IPS-20b (cell line): Measurements from ENCODE around the gene CUTC.
"Not testable (repeated sequence)": the region's sequence is repeated elsewhere in the genome, so short reads cannot be mapped to it uniquely, and the experiment has no call there.

Experiments used
- H3K27ac ChIP-seq: one replicate; pipeline ENCODE4 v1.5.1; 2013; ENCODE audit warnings: low read length
- H3K27me3 ChIP-seq: 2 replicates; pipeline ENCODE4 v1.6.1; 2013; ENCODE audit warnings: mild to moderate bottlenecking, low read length, inconsistent platforms; ENCODE audit not compliant: insufficient read depth
- H3K36me3 ChIP-seq: 2 replicates; pipeline ENCODE4 v1.6.1; 2013; ENCODE audit warnings: low read depth, mild to moderate bottlenecking, inconsistent platforms, low read length, moderate library complexity; ENCODE audit not compliant: insufficient read depth
- H3K4me1 ChIP-seq: 2 replicates; pipeline ENCODE4 v1.6.1; 2013; ENCODE audit warnings: mild to moderate bottlenecking, control low read depth, inconsistent platforms, low read length, moderate library complexity; ENCODE audit not compliant: insufficient read depth
- H3K4me3 ChIP-seq: 2 replicates; pipeline ENCODE4 v1.5.1; 2013; ENCODE audit warnings: mild to moderate bottlenecking, low read length, inconsistent platforms
- H3K9ac ChIP-seq: 2 replicates; pipeline ENCODE4 v1.6.1; 2013; ENCODE audit warnings: low read depth, mild to moderate bottlenecking, inconsistent platforms, low read length, moderate library complexity
- H3K9me3 ChIP-seq: 2 replicates; pipeline ENCODE4 v1.6.1; 2013; ENCODE audit warnings: mild to moderate bottlenecking, low read depth, low read length, inconsistent platforms; ENCODE audit not compliant: insufficient read depth

Gene CUTC

GRCh38 chr10:99714446-99714845 lies 17.6 kb upstream of the CUTC start:
- Histone ChIP-seq H3K27ac (no peak overlapping the region), H3K36me3 (peaks cover 91% of the 10 kb centered on the region), H3K4me3 (no peak overlapping the region)

GRCh38 chr10:99720387-99720786 lies 11.6 kb upstream of the CUTC start:
- Histone ChIP-seq H3K9me3 (no peaks in the 10 kb centered on the region), H3K27me3 (no peaks in the 10 kb centered on the region), H3K27ac (no peak overlapping the region), H3K36me3 (peaks cover 85% of the 10 kb centered on the region), H3K9ac (no peak overlapping the region), H3K4me1 (no peaks in the 10 kb centered on the region), H3K4me3 (no peak overlapping the region)

More at GRCh38 chr10:99714446-99714845, 17.6 kb upstream of the CUTC start:
- H3K9ac ChIP-seq: no peak overlapping the region
- no peaks in the 10 kb centered on the region for H3K4me1 ChIP-seq
- no peaks in the 10 kb centered on the region for H3K27me3 ChIP-seq
- H3K9me3 ChIP-seq: no peaks in the 10 kb centered on the region

DNA sequence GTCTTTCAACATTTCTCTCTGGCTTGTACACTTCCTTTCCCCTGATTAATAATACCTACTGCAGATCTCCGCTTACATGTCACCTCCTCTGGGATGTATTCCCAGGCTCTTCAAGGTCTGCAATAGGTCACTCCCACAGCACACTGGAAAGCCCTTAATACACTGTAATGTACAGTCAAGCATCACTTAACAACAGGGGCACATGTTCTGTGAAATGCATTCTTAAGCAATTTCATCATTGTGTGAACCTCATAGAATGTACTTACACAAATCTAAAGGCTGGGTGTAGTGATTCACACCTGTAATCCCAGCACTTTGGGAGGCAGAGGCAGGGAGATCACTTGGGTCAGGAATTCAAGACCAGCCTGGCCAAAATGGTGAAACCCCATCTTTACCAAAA lies 2.0 kb upstream of the CUTC start:
- no peak overlapping the region for H3K27ac ChIP-seq
- H3K4me3 ChIP-seq: no peak overlapping the region
- H3K9me3 ChIP-seq: no peaks in the 10 kb centered on the region
- no peaks in the 10 kb centered on the region for H3K27me3 ChIP-seq
- H3K4me1 ChIP-seq: no peaks in the 10 kb centered on the region
- no peak overlapping the region for H3K9ac ChIP-seq
- H3K36me3 ChIP-seq: peaks cover 45% of the 10 kb centered on the region

DNA sequence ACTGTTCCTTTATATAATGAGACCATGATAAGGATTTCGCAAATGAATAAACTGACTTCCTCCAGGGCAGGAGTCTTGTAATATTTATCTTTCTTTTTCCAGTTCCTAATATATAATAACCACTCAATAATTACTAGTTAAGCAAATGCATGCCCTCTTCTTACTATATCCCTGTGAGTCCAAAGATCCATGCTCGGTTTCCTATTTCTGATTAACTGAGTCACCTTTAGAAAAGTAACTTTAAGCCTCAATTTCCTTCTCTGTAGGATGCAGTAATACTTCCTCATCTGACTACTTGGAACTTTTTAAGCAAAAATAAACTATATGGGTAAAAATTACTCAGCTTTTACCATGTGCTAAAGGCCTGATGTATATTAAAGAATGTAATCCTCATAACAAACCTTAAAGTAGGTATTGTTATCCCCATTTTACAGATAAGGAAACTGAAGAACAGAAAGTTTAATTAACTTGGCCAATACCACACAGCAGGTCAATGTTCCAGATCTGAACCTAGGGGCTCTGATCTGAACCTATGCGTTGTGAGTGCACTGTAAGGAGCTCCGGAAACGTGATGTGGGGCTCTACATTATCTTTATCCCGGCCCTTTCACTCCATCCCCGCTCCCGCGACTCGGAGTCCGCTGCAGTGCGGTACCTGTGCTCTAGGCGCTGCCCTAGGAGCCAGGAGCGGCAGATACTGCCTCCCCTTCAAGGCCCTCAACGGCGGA lies 565 bp upstream of the CUTC start:
- no peaks in the 10 kb centered on the region for H3K27me3 ChIP-seq
- H3K4me3 ChIP-seq: peak overlapping the region; percentile 72
- H3K9ac ChIP-seq: peak overlapping the region; percentile 78; the same call in 1 of the 2 replicates
- H3K36me3 ChIP-seq: peaks cover 38% of the 10 kb centered on the region
- no peak overlapping the region for H3K27ac ChIP-seq
- no peaks in the 10 kb centered on the region for H3K4me1 ChIP-seq
- H3K9me3 ChIP-seq: no peaks in the 10 kb centered on the region

DNA sequence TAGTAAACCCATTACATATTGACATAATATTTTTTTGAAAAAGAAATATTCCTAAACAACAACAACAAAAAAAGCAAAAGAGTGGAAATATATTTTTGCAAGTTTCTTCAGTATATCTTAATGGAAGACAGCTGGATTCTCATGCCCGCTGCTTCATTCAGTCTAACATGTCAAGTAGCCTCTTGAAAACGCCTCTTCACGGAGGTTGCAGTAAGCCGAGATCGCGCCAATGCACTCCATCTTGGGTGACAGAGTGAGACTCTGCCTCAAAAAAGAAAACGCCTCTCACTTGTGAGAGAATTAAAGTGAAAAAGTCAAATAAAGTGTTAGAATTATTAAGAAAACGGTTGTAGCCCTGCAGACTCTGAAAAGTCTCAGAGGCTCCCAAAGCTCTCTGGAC lies 1.3 kb downstream of the CUTC start:
- Histone ChIP-seq H3K36me3 (peaks cover 38% of the 10 kb centered on the region), H3K9ac (no peak overlapping the region), H3K4me3 (no peak overlapping the region), H3K27ac (no peak overlapping the region), H3K4me1 (no peaks in the 10 kb centered on the region), H3K9me3 (no peaks in the 10 kb centered on the region), H3K27me3 (no peaks in the 10 kb centered on the region)

DNA sequence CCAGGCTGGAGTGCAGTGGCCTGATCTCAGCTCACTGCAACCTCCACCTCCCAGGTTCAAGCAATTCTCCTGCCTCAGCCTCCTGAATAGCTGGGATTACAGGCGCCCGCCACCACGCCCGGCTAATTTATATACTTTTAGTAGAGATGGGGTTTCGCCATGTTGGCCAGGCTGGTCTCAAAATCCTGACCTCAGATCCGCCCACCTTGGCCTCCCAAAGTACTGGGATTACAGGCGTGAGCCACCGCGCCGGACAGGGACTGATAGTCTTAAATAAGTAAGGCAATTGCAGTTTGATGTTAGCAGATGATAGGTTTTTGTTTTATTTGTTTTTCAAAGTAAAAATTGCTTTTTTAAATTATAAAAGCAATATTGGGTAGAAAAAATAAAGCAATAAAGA lies 2.1 kb downstream of the CUTC start:
- not testable (repeated sequence) for H3K4me1 ChIP-seq, H3K9ac ChIP-seq, H3K9me3 ChIP-seq, H3K27me3 ChIP-seq, H3K4me3 ChIP-seq, H3K27ac ChIP-seq
- peaks cover 38% of the 10 kb centered on the region for H3K36me3 ChIP-seq

- Histone ChIP-seq H3K27ac (no peak overlapping the region), H3K9ac (no peak overlapping the region), H3K4me3 (no peak overlapping the region), H3K4me1 (no peaks in the 10 kb centered on the region), H3K36me3 (peaks cover 92% of the 10 kb centered on the region), H3K27me3 (no peaks in the 10 kb centered on the region), H3K9me3 (peaks cover 5% of the 10 kb centered on the region; the same call in 1 of the 2 replicates)
These were observed 8.2 kb downstream of the CUTC start for GRCh38 chr10:99740260-99740659.

GRCh38 chr10:99740933-99741559 lies 9.0 kb downstream of the CUTC start:
- Histone ChIP-seq H3K4me1 (no peaks in the 10 kb centered on the region), H3K4me3 (no peak overlapping the region), H3K9me3 (peaks cover 5% of the 10 kb centered on the region; the same call in 1 of the 2 replicates), H3K27me3 (no peaks in the 10 kb centered on the region), H3K36me3 (peaks cover 97% of the 10 kb centered on the region), H3K9ac (no peak overlapping the region), H3K27ac (no peak overlapping the region)

GRCh38 chr10:99742254-99742653 lies 10.2 kb downstream of the CUTC start:
- Histone ChIP-seq H3K36me3 (peaks cover 93% of the 10 kb centered on the region), H3K9me3 (peaks cover 5% of the 10 kb centered on the region; the same call in 1 of the 2 replicates), H3K4me3 (no peak overlapping the region), H3K9ac (no peak overlapping the region), H3K27ac (no peak overlapping the region), H3K4me1 (no peaks in the 10 kb centered on the region), H3K27me3 (no peaks in the 10 kb centered on the region)

- H3K27ac ChIP-seq: no peak overlapping the region
- peaks cover 5% of the 10 kb centered on the region; the same call in 1 of the 2 replicates for H3K9me3 ChIP-seq
- H3K9ac ChIP-seq: no peak overlapping the region
- peaks cover 93% of the 10 kb centered on the region for H3K36me3 ChIP-seq
- H3K4me1 ChIP-seq: no peaks in the 10 kb centered on the region
- H3K4me3 ChIP-seq: no peak overlapping the region
- no peaks in the 10 kb centered on the region for H3K27me3 ChIP-seq
These were observed 10.7 kb downstream of the CUTC start for GRCh38 chr10:99742701-99743100.

DNA sequence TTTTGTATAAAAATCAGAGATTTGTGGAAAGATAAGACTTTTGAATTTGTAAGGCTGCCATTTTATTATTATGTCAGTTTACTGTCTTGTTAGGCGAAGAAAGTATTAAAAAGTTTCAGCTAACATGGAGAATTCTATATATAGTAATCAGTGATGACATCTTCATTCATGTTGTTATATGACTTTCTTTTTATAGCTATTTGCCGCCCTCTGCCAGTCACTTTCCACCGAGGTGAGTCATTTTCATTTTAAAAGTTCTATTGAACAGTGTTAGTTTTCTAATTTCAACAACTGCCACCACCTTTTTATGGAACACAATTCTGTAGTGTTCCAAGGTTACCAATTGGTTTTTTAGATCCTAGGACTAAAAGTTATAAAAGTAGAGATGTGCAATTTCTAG lies 11.8 kb downstream of the CUTC start:
- Histone ChIP-seq H3K4me1 (no peaks in the 10 kb centered on the region), H3K27ac (no peak overlapping the region), H3K4me3 (no peak overlapping the region), H3K9ac (no peak overlapping the region), H3K9me3 (peaks cover 5% of the 10 kb centered on the region; the same call in 1 of the 2 replicates), H3K36me3 (peaks cover 95% of the 10 kb centered on the region), H3K27me3 (no peaks in the 10 kb centered on the region)

DNA sequence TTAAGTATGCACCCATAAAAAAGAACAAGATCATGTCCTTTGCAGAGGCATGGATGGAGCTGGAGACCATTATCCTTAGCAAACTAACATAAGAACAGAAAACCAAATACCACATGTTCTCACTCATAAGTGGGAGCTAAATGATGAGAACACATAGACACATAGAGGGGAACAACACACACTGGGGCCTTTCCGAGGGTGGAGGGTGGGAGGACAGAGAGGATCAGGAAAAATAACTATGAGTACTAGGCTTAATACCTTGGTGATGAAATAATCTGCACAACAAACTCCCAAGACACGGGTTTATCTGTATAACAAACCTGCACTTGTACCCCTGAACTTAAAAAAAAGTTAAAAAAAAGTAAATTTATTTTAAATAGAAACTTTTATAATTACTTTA lies 14.1 kb downstream of the CUTC start:
- not testable (repeated sequence) for H3K27ac ChIP-seq, H3K27me3 ChIP-seq, H3K9ac ChIP-seq, H3K4me1 ChIP-seq, H3K4me3 ChIP-seq, H3K9me3 ChIP-seq
- H3K36me3 ChIP-seq: peaks cover 93% of the 10 kb centered on the region
